AG04450 (cell line): ENCODE data around the gene CCDC102B. TPM values are rescaled to one million over a fixed set of nuclear protein-coding genes. Genes with fewer than 3 reads are reported as not detected.

ENCODE experiments used
- CTCF ChIA-PET: fragments of 300-600, 350-600 bp; formaldehyde crosslinking; extraction: SDS; loops from one replicate; lab custom pipeline; 2022; ENCODE audit warnings: antibody characterized with exemption, inconsistent platforms; lab: Charles Lee
- POLR2A ChIA-PET: fragments of 350-600 bp; formaldehyde crosslinking; extraction: SDS; loops from one replicate; lab custom pipeline; 2021; ENCODE audit warnings: antibody characterized with exemption, inconsistent platforms; lab: Yijun Ruan, JAX
- DNase-seq: peaks from one replicate; pipeline ENCODE4 v3.0.0-alpha.2; 2011; ENCODE audit warnings: low read depth, low spot score
- H3K27ac ChIP-seq: one replicate; pipeline ENCODE4 v1.5.1; 2012; ENCODE audit warnings: low read depth, low read length, control low read depth
- H3K27me3 ChIP-seq: one replicate; pipeline ENCODE4 v1.6.0; 2012; ENCODE audit warnings: low read length; ENCODE audit not compliant: control insufficient read depth, insufficient read depth
- H3K4me3 ChIP-seq: 2 replicates; pipeline ENCODE4 v1.5.1; 2011; ENCODE audit warnings: mild to moderate bottlenecking, low read depth, low read length, control low read depth
- H3K9me3 ChIP-seq: 2 replicates; pipeline ENCODE4 v1.5.1; 2012; ENCODE audit warnings: low read length; ENCODE audit not compliant: control insufficient read depth, insufficient read depth
- polyA plus RNA-seq: library from polyadenylated mRNA; depleted of rRNA; stranded (reverse); fragments of >200 nt; gene quantifications from 2 replicates; pipeline ENCODE4 v1.2.3, GENCODE V29; 2011
- TF ChIP-seq, protein P1 (sequence below): IDR thresholded peaks from 2 replicates; pipeline ENCODE4 v1.5.1; 2011; ENCODE audit warnings: low read depth, low read length, control low read depth, inconsistent platforms

The CCDC102B gene
- polyA plus RNA-seq, 1 experiment, result 4.0 TPM

DNA sequence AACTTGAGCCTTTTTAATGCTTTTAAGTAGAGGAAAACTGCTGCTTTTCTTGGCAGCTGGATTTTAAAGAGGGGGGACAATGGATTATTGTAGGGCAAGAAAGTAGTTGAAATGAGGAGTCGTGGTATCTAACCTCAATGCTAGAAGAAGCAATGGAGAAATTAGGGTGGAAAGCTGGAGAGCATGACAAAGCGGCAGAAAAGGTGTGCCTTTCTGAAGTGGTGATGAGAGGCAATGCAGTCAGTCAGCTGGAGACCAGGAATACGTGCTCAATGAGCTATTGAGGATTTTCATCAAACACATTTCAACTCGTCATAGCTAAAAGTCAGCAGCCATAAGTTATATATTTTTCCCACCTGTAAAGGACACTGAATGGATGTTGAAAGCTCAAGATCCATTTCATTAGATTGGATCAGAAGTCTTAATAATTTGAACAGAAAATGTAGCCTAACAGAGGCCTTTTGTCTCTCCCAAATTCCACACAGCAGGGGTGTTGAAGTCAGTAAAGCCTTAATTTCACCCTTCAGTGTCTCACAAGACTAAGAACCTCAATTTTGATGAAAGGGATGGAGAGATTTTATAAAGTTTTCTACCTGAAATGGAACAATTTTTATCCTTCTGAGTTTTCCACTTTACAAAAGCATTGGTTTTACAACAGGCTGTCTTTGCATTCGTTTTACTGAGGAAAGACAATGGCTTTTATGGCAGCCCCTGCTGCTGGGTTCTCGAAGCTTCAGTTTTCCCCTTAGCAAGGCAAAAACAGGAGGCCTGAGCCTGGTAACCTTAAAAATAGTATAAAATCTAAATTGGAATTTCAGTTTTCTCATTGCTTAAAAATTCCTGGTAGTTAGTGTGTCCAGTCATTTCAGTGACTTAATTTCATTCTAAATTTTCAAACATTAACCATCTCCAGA is 131.1 kb downstream of the CCDC102B start:
- H3K27ac ChIP-seq, result no peak overlapping the region
- TF ChIP-seq, protein P1, sequence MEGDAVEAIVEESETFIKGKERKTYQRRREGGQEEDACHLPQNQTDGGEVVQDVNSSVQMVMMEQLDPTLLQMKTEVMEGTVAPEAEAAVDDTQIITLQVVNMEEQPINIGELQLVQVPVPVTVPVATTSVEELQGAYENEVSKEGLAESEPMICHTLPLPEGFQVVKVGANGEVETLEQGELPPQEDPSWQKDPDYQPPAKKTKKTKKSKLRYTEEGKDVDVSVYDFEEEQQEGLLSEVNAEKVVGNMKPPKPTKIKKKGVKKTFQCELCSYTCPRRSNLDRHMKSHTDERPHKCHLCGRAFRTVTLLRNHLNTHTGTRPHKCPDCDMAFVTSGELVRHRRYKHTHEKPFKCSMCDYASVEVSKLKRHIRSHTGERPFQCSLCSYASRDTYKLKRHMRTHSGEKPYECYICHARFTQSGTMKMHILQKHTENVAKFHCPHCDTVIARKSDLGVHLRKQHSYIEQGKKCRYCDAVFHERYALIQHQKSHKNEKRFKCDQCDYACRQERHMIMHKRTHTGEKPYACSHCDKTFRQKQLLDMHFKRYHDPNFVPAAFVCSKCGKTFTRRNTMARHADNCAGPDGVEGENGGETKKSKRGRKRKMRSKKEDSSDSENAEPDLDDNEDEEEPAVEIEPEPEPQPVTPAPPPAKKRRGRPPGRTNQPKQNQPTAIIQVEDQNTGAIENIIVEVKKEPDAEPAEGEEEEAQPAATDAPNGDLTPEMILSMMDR, result no peak
- ChIA-PET POLR2A (no interaction called here), CTCF (no interaction called here)
- no peak for DNase-seq
- no peaks in the 10 kb centered on the region for H3K9me3 ChIP-seq
- H3K27me3 ChIP-seq, result no peaks in the 10 kb centered on the region
- no peak overlapping the region for H3K4me3 ChIP-seq

DNA sequence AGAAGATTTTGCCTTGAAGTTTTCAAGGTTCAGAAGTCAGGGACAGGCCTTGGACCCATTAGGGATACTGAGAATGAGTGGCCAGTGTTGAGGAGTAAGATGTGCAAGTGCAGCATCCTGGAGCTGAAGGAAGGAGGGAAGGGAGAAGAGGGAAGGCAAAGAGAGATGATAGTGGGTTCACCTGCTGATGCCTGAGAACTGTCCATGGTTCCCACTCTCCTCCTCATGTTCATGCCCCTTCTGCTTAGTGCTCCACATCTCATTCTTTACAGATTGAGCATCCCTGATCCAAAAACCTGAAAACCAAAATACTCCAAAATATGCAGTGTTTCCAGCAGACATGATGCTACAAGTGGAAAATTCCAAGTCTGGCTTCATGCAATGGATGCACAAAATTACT is 137.8 kb downstream of the CCDC102B start:
- POLR2A ChIA-PET, result no interaction called here
- no peak for DNase-seq
- CTCF ChIA-PET, result no interaction called here
- H3K4me3 ChIP-seq, result no peak overlapping the region
- H3K27me3 ChIP-seq, result no peaks in the 10 kb centered on the region
- no peaks in the 10 kb centered on the region for H3K9me3 ChIP-seq
- no peak overlapping the region for H3K27ac ChIP-seq
- TF ChIP-seq, protein P1, result no peak

DNA sequence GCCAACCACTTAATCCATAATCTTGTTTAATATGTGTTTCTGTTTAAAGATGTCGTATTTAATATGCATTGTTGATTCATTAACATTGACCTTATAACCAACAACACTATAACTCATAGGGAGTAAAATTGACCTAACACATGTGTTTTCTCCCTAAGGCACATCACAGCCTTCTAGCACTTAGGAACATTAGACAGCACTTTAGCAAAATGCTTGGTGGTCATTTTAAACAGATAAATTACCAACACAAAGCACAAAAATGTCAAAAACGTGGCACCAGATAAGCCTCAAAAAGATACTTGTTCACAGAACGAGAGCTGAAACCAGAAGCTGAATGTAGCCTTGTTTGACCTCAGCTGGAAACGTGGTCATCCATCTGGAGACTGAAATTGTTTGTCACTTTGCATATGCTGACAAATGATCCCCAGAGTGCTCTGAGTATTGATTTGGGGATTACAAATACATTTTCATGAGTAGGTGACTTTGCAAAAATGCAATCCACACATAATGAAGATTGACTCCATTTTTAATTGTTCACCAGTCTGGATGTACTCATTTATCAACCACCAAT is 139.2 kb downstream of the CCDC102B start:
- no peak for DNase-seq
- Histone ChIP-seq H3K4me3 (no peak overlapping the region), H3K9me3 (no peaks in the 10 kb centered on the region), H3K27ac (no peak overlapping the region), H3K27me3 (no peaks in the 10 kb centered on the region)
- ChIA-PET POLR2A (no interaction called here), CTCF (no interaction called here)
- TF ChIP-seq, protein P1, result no peak

DNA sequence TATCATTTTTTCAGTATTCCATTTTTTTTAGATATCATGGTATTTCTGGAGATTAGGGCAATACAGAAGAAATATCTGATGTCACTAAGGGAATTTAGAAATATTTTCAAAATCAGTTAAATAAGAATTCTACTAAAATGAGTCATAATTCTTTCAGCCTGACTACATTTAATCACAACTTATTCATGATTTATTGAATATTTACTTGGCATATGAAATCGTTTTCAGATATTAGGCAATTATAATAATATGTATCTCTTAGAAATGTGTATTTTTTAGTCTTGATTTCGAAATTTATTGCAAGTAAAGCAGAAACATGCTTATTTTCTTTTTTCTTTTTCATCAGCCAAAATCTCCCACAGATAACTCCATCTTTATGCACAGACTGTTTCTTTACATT is 142.2 kb downstream of the CCDC102B start:
- H3K27me3 ChIP-seq, result no peaks in the 10 kb centered on the region
- CTCF ChIA-PET, result no interaction called here
- TF ChIP-seq, protein P1, result no peak
- no peak for DNase-seq
- H3K4me3 ChIP-seq, result no peak overlapping the region
- POLR2A ChIA-PET, result no interaction called here
- no peaks in the 10 kb centered on the region for H3K9me3 ChIP-seq
- no peak overlapping the region for H3K27ac ChIP-seq

DNA sequence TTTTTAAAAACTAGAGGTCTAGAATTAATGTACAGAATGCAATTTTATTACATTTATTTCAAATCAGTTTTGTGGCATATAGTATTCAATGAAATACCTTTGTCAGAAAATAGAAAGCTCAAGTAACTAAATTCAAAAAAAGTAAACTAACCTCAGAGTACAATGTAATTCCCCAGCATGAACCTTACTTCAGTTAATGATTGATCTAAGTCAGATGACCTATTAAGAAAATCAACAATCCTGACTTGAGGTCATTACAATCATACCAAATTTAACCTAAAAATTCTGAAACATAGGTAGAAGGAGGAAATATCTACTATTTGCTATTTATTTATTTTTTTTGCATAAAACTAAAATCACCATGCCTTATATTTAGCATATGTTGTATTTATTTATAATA is 142.9 kb downstream of the CCDC102B start:
- Histone ChIP-seq H3K27ac (no peak overlapping the region), H3K9me3 (no peaks in the 10 kb centered on the region), H3K27me3 (no peaks in the 10 kb centered on the region), H3K4me3 (no peak overlapping the region)
- no peak for DNase-seq
- ChIA-PET CTCF (no interaction called here), POLR2A (no interaction called here)
- TF ChIP-seq, protein P1, result no peak
